Stimulated activated CD4-positive, alpha-beta T cell treated with anti-CD3 and anti-CD28 coated beads, Interleukin-15, amount 100 ng/mL, for 24 hours (primary cell): ENCODE data around the gene CDH26.

Experiments
- DNase-seq: peaks from one replicate; pipeline ENCODE4 v3.0.0-alpha.2; 2020

Gene CDH26

GRCh38 chr20:59958123-59958522 is at the start of gene CDH26:
TSS of gene CDH26 (plus strand) at chr20:59958423. CDS start at chr20:59958727, 304 bp downstream.
- no peak for DNase-seq

GRCh38 chr20:59908855-59909254 is 49.4 kb upstream of the CDH26 start:
- no peak for DNase-seq

GRCh38 chr20:59911041-59911440 is 47.2 kb upstream of the CDH26 start:
- no peak for DNase-seq

- DNase-seq = no peak
Observed at GRCh38 chr20:59912609-59913008, 45.6 kb upstream of the CDH26 start.

GRCh38 chr20:59920944-59921343 is 37.3 kb upstream of the CDH26 start:
- DNase-seq = no peak

GRCh38 chr20:59923514-59923913 is 34.7 kb upstream of the CDH26 start:
- DNase-seq = no peak

GRCh38 chr20:59925359-59925758 is 32.9 kb upstream of the CDH26 start:
- no peak for DNase-seq

GRCh38 chr20:59925899-59926298 is 32.3 kb upstream of the CDH26 start:
- no peak for DNase-seq

- DNase-seq = peak; percentile 14
Observed at GRCh38 chr20:59931511-59932312, 26.5 kb upstream of the CDH26 start.

GRCh38 chr20:59932616-59933295 is 25.5 kb upstream of the CDH26 start:
- DNase-seq = no peak

GRCh38 chr20:59933296-59933848 is 24.9 kb upstream of the CDH26 start, which contains the start of gene SYCP2:
TSS of gene SYCP2 (minus strand) at chr20:59933637. CDS start at chr20:59922413, 11,224 bp downstream.
- peak; percentile 70 for DNase-seq

GRCh38 chr20:59933849-59934585 is 24.2 kb upstream of the CDH26 start:
- DNase-seq = peak; percentile 85

GRCh38 chr20:59935457-59936185 is 22.6 kb upstream of the CDH26 start:
- DNase-seq = no peak

GRCh38 chr20:59936409-59936808 is 21.8 kb upstream of the CDH26 start:
- no peak for DNase-seq

GRCh38 chr20:59937150-59937549 is 21.1 kb upstream of the CDH26 start:
- DNase-seq = no peak

- DNase-seq = no peak
Observed at GRCh38 chr20:59938221-59938620, 20.0 kb upstream of the CDH26 start.

- no peak for DNase-seq
Observed at GRCh38 chr20:59938696-59939051, 19.5 kb upstream of the CDH26 start.

- no peak for DNase-seq
Observed at GRCh38 chr20:59939052-59939878, 19.0 kb upstream of the CDH26 start.

- DNase-seq = no peak
Observed at GRCh38 chr20:59939879-59940128, 18.4 kb upstream of the CDH26 start.

- peak; percentile 95 for DNase-seq
Observed at GRCh38 chr20:59940129-59940955, 17.9 kb upstream of the CDH26 start, which contains the start of the genes FAM217B and PPP1R3D. TSS of gene FAM217B (plus strand) at chr20:59940389. CDS start at chr20:59943944, 3,555 bp downstream. TSS of gene PPP1R3D (minus strand) at chr20:59940305. CDS start at chr20:59939931, 374 bp downstream.

- no peak for DNase-seq
Observed at GRCh38 chr20:59940956-59941294, 17.3 kb upstream of the CDH26 start.
